Liver (tissue), 9 donors: ENCODE results near the gene AMPH. TPM values are rescaled to one million over a fixed set of nuclear protein-coding genes. Genes with fewer than 3 reads are reported as not detected.

Experiments
- DNase-seq: peaks from one replicate; pipeline ENCODE4 v3.0.0-alpha.2; 2017; ENCODE audit warnings: low spot score
- H3K27ac ChIP-seq, 2 donors: one replicate each; pipeline ENCODE4 v1.7.0; 2013; ENCODE audit warnings: inconsistent platforms in 2 of 2, low read length in 2 of 2, control low read depth in 1 of 2, low read depth in 1 of 2, mild to moderate bottlenecking in 1 of 2
- H3K27me3 ChIP-seq, 4 donors: one replicate each; pipeline versions ENCODE4 v1.6.1 to v1.7.0; 2013; ENCODE audit warnings: low read length in 3 of 4, inconsistent platforms in 1 of 4, mild to moderate bottlenecking in 1 of 4, moderate library complexity in 1 of 4; ENCODE audit not compliant: control insufficient read depth in 4 of 4, insufficient read depth in 4 of 4
- H3K36me3 ChIP-seq, 4 donors: one replicate each; pipeline versions ENCODE4 v1.6.1 to v1.7.0; 2013; ENCODE audit warnings: low read length in 3 of 4, mild to moderate bottlenecking in 3 of 4, low read depth in 1 of 4, moderate library complexity in 1 of 4; ENCODE audit not compliant: control insufficient read depth in 4 of 4, insufficient read depth in 3 of 4
- H3K4me1 ChIP-seq, 4 donors: one replicate each; pipeline versions ENCODE4 v1.6.1 to v1.7.0; 2013; ENCODE audit warnings: low read length in 3 of 4, mild to moderate bottlenecking in 3 of 4, moderate library complexity in 1 of 4; ENCODE audit not compliant: control insufficient read depth in 4 of 4, insufficient read depth in 4 of 4
- H3K4me3 ChIP-seq, 3 donors: one replicate each; pipeline versions ENCODE4 v1.6.1 to v1.7.0; 2013; ENCODE audit warnings: low read length in 3 of 3, control low read depth in 1 of 3, low read depth in 1 of 3, mild to moderate bottlenecking in 1 of 3
- H3K9ac ChIP-seq, 2 donors: one replicate each; pipeline ENCODE4 v1.7.0; 2013; ENCODE audit warnings: low read length in 2 of 2, mild to moderate bottlenecking in 2 of 2, moderate library complexity in 2 of 2, control low read depth in 1 of 2, low read depth in 1 of 2
- H3K9me3 ChIP-seq, 4 donors: one replicate each; pipeline versions ENCODE4 v1.6.1 to v1.7.0; 2013; ENCODE audit warnings: low read length in 3 of 4; ENCODE audit not compliant: control insufficient read depth in 4 of 4
- EGR1 ChIP-seq, 2 donors: IDR thresholded peaks; 2 replicates each; pipeline ENCODE4 v1.6.1; 2016 to 2018; ENCODE audit warnings: antibody characterized with exemption in 2 of 2, low read depth in 2 of 2
- FOXA1 ChIP-seq: IDR thresholded peaks from 2 replicates; pipeline ENCODE4 v1.6.1; 2016; ENCODE audit warnings: antibody characterized with exemption
- FOXA2 ChIP-seq: IDR thresholded peaks from 2 replicates; pipeline ENCODE4 v1.6.1; 2016; ENCODE audit warnings: antibody characterized with exemption
- GABPA ChIP-seq, 2 donors: IDR thresholded peaks in 1 of 2; conservative IDR thresholded peaks in 1 of 2; 2 replicates each; pipeline ENCODE4 v1.6.1; 2016; ENCODE audit warnings: antibody characterized with exemption in 2 of 2, mild to moderate bottlenecking in 1 of 2, moderate library complexity in 1 of 2
- HNF4A ChIP-seq, 2 donors: conservative IDR thresholded peaks; 2 replicates each; pipeline ENCODE4 v1.6.1; 2016; ENCODE audit warnings: antibody characterized with exemption in 2 of 2, mild to moderate bottlenecking in 2 of 2
- HNF4G ChIP-seq: IDR thresholded peaks from 2 replicates; pipeline ENCODE4 v1.6.1; 2016; ENCODE audit warnings: antibody characterized with exemption
- JUND ChIP-seq, 2 donors: IDR thresholded peaks; 2 replicates each; pipeline ENCODE4 v1.6.1; 2016; ENCODE audit warnings: antibody characterized with exemption in 2 of 2
- NR2F2 ChIP-seq: IDR thresholded peaks from 2 replicates; pipeline ENCODE4 v1.6.1; 2016; ENCODE audit warnings: antibody characterized with exemption
- RAD21 ChIP-seq, 2 donors: IDR thresholded peaks; 2 replicates each; pipeline ENCODE4 v1.6.1; 2016; ENCODE audit warnings: antibody characterized with exemption in 2 of 2, mild to moderate bottlenecking in 2 of 2
- WGBS: extraction: QIAGEN DNeasy Blood & Tissue Kit; methylation state at CpG from one replicate; pipeline ENCODE4 v1.1.7; 2013; 5-methylcytosine and 5-hydroxymethylcytosine counted together
- polyA plus RNA-seq, 2 donors: library from polyadenylated mRNA; stranded (reverse) in 1 of 2; unstranded in 1 of 2; fragments of 200-250 nt in 1 of 2; fragments of >200 nt in 1 of 2; fragmentation: Nextera tagmentation in 1 of 2; extraction: Ambion mirVana in 1 of 2; gene quantifications; one replicate each; pipeline versions ENCODE4 v1.2.1 to v1.2.3, GENCODE V29; 2013 to 2015
- total RNA-seq, 2 donors: library from RNA; depleted of rRNA; stranded (reverse); fragments of >200 nt; gene quantifications; one replicate each; pipeline ENCODE4 v1.2.3, GENCODE V29; 2014
- TF ChIP-seq, protein P1 (sequence below): IDR thresholded peaks from 2 replicates; pipeline ENCODE4 v1.6.1; 2016; ENCODE audit warnings: antibody characterized with exemption
- TF ChIP-seq, protein P2 (sequence below): IDR thresholded peaks from 2 replicates; pipeline ENCODE4 v1.6.1; 2016; ENCODE audit warnings: antibody characterized with exemption
- TF ChIP-seq, protein P3 (sequence below): fragments of 150-350 bp; IDR thresholded peaks from 2 replicates; pipeline ENCODE4 v1.5.1; 2017; ENCODE audit warnings: improper control_type of control experiment, low read depth, low read length; ENCODE audit not compliant: missing input control
- donor health status: healthy.
- donor health status: healthy.
- donor health status: healthy.
- donor health status: healthy.
- donor health status: healthy.

AMPH gene
- total and polyA plus RNA-seq, 4 donors, result 0.13 to 0.25 (median 0.20) TPM

DNA sequence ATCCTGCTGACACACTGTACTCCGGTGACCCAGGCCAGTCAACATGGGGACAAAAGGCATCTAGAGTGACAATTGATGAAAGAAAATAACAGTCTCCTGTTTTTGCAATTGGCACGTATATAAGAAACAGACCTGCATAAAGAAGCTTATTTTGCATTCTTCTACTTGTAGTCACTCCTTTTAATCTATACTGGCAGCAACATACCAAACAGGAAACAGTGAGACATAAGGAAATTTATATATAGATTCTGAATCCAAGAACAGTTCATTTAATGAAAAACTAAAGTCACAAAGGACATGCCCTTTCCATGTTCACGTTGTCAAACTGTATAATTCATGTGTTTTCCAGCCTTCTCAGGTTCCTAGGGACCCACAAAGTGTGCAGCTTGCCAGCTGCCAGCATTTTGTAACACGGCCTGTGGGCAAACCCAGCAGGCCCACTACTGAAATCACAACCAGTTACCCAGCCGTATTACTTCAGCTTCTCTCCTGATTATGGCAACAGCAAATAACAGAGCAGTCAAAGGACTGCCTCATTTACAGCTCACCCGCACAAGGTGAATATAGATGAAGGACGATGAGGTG, 72.3 kb downstream of the AMPH start:
- no peaks in the 10 kb centered on the region for H3K9me3 ChIP-seq
- no peaks in the 10 kb centered on the region for H3K27me3 ChIP-seq
- DNase-seq, result no peak
- H3K27ac ChIP-seq, result no peak overlapping the region
- H3K4me1 ChIP-seq, result no peaks in the 10 kb centered on the region
- H3K4me3 ChIP-seq, result no peak overlapping the region
- TF ChIP-seq EGR1 (IDR thresholded peaks at IDR 0.05; ENCODE audit: low read depth in 2 of 2), result no peak
- TF ChIP-seq FOXA1, result no peak
- TF ChIP-seq HNF4G, result no peak
- TF ChIP-seq, protein P1, sequence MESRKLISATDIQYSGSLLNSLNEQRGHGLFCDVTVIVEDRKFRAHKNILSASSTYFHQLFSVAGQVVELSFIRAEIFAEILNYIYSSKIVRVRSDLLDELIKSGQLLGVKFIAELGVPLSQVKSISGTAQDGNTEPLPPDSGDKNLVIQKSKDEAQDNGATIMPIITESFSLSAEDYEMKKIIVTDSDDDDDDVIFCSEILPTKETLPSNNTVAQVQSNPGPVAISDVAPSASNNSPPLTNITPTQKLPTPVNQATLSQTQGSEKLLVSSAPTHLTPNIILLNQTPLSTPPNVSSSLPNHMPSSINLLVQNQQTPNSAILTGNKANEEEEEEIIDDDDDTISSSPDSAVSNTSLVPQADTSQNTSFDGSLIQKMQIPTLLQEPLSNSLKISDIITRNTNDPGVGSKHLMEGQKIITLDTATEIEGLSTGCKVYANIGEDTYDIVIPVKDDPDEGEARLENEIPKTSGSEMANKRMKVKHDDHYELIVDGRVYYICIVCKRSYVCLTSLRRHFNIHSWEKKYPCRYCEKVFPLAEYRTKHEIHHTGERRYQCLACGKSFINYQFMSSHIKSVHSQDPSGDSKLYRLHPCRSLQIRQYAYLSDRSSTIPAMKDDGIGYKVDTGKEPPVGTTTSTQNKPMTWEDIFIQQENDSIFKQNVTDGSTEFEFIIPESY, result no peak
- TF ChIP-seq HNF4A (conservative IDR thresholded peaks at IDR 0.05), result no peak
- TF ChIP-seq FOXA2, result no peak
- TF ChIP-seq NR2F2, result no peak
- TF ChIP-seq, protein P2, sequence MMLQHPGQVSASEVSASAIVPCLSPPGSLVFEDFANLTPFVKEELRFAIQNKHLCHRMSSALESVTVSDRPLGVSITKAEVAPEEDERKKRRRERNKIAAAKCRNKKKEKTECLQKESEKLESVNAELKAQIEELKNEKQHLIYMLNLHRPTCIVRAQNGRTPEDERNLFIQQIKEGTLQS, result no peak
- TF ChIP-seq GABPA (IDR thresholded peaks at IDR 0.05 in 1 of 2, conservative IDR thresholded peaks at IDR 0.05 in 1 of 2), result no peak
- TF ChIP-seq JUND (IDR thresholded peaks at IDR 0.05), result no peak
- no peak overlapping the region for H3K9ac ChIP-seq
- no peaks in the 10 kb centered on the region for H3K36me3 ChIP-seq
- WGBS, result 70% methylated on average over 7 of the region's 7 CpGs

DNA sequence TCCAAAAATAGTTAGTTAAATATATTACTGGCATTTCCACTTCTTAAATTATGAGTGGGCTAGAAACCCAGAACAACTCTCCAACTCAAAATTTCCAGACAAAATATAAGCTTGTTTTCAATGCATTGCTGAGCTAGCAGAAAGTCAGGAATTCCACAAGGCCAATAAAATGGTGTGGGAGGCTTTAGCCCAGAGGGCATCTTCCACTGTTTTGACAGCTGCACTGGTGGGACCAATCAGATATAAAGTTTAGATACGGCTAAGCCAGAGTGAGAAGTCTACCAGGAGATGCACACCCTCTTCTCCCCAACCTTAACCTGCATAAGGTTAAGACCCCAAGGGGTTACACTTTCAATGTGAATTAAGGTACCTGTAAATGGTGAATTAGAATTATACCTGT, 76.6 kb downstream of the AMPH start:
- H3K4me1 ChIP-seq, result no peaks in the 10 kb centered on the region
- no peak overlapping the region for H3K27ac ChIP-seq
- H3K27me3 ChIP-seq, result no peaks in the 10 kb centered on the region
- no peak for TF ChIP-seq GABPA (IDR thresholded peaks at IDR 0.05 in 1 of 2, conservative IDR thresholded peaks at IDR 0.05 in 1 of 2)
- no peak for TF ChIP-seq RAD21 (IDR thresholded peaks at IDR 0.05)
- TF ChIP-seq, protein P2, result no peak
- no peak overlapping the region for H3K9ac ChIP-seq
- no peak for DNase-seq
- 71% methylated on average over 1 of the region's 1 CpG for WGBS
- H3K36me3 ChIP-seq, result no peaks in the 10 kb centered on the region
- H3K4me3 ChIP-seq, result no peak overlapping the region
- no peaks in the 10 kb centered on the region for H3K9me3 ChIP-seq

DNA sequence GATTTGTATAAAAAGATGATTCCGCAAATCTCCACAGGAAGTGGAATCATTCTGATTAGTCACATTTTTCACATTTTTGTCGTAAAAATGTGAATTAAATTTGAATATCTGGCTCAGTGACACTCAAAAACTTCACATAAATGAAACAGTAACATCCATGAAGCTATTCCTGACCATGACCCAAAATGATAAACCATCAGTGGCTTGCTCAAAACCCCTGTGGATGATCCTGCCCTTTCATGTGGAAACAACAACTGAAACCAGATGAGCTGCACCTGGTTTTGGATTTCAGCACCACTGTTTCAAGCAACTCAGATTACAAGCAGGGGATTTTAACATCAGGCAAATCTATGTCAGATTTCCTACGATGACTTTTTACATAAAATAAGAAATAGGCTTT, 80.3 kb downstream of the AMPH start:
- WGBS, result 60% methylated on average over 3 of the region's 3 CpGs
- H3K9ac ChIP-seq, result no peak overlapping the region
- H3K4me3 ChIP-seq, result no peak overlapping the region
- no peak for DNase-seq
- no peaks in the 10 kb centered on the region for H3K27me3 ChIP-seq
- TF ChIP-seq GABPA (IDR thresholded peaks at IDR 0.05 in 1 of 2, conservative IDR thresholded peaks at IDR 0.05 in 1 of 2) (no peak), NR2F2 (no peak), RAD21 (IDR thresholded peaks at IDR 0.05) (no peak), FOXA2 (no peak)
- TF ChIP-seq, protein P1, result no peak
- TF ChIP-seq, protein P3, sequence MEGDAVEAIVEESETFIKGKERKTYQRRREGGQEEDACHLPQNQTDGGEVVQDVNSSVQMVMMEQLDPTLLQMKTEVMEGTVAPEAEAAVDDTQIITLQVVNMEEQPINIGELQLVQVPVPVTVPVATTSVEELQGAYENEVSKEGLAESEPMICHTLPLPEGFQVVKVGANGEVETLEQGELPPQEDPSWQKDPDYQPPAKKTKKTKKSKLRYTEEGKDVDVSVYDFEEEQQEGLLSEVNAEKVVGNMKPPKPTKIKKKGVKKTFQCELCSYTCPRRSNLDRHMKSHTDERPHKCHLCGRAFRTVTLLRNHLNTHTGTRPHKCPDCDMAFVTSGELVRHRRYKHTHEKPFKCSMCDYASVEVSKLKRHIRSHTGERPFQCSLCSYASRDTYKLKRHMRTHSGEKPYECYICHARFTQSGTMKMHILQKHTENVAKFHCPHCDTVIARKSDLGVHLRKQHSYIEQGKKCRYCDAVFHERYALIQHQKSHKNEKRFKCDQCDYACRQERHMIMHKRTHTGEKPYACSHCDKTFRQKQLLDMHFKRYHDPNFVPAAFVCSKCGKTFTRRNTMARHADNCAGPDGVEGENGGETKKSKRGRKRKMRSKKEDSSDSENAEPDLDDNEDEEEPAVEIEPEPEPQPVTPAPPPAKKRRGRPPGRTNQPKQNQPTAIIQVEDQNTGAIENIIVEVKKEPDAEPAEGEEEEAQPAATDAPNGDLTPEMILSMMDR, result no peak
- H3K9me3 ChIP-seq, result no peaks in the 10 kb centered on the region
- no peak overlapping the region for H3K27ac ChIP-seq
- H3K4me1 ChIP-seq, result no peaks in the 10 kb centered on the region
- H3K36me3 ChIP-seq, result no peaks in the 10 kb centered on the region
